Neural progenitor cell (in vitro differentiated cells): Measurements from ENCODE around the gene CABLES1. TPM values are rescaled to one million over a fixed set of nuclear protein-coding genes. Genes with fewer than 3 reads are reported as not detected.
A peak's percentile ranks its signal among the peaks of the same experiment; 100 is the strongest.

Source experiments
- DNase-seq: peaks from one replicate; pipeline ENCODE4 v3.0.0-alpha.2; 2016; ENCODE audit warnings: low spot score
- H2AFZ ChIP-seq: fragments of 200-600 bp; sonication (generic); replicated peaks from 2 replicates; pipeline ENCODE4 v1.6.1; 2016; ENCODE audit warnings: antibody characterized with exemption
- H3F3A ChIP-seq: fragments of 200-600 bp; sonication (generic); 2 replicates; pipeline ENCODE4 v1.6.1; 2016; ENCODE audit warnings: antibody characterized with exemption, low read depth
- H3K27ac ChIP-seq: fragments of 200-600 bp; sonication (generic); 2 replicates; pipeline ENCODE4 v1.5.1; 2016; ENCODE audit warnings: mild to moderate bottlenecking
- H3K27me3 ChIP-seq: fragments of 200-600 bp; sonication (generic); 2 replicates; pipeline ENCODE4 v1.6.1; 2016; ENCODE audit warnings: mild to moderate bottlenecking, moderate library complexity
- H3K36me3 ChIP-seq: fragments of 200-600 bp; sonication (generic); 2 replicates; pipeline ENCODE4 v1.5.1; 2016
- H3K4me1 ChIP-seq: fragments of 200-600 bp; sonication (generic); 2 replicates; pipeline ENCODE4 v1.6.1; 2016; ENCODE audit warnings: mixed run types
- H3K4me2 ChIP-seq: fragments of 200-600 bp; sonication (generic); 2 replicates; pipeline ENCODE4 v1.6.1; 2016
- H3K4me3 ChIP-seq: fragments of 200-600 bp; sonication (generic); 2 replicates; pipeline ENCODE4 v1.5.1; 2016
- H3K79me2 ChIP-seq: fragments of 200-600 bp; sonication (generic); 2 replicates; pipeline ENCODE4 v1.6.1; 2016; ENCODE audit warnings: low read depth
- H3K9ac ChIP-seq: fragments of 200-600 bp; sonication (generic); 2 replicates; pipeline ENCODE4 v1.6.1; 2016
- H3K9me3 ChIP-seq: fragments of 200-600 bp; sonication (generic); 2 replicates; pipeline ENCODE4 v1.5.1; 2016; ENCODE audit warnings: low read depth
- H4K20me1 ChIP-seq: fragments of 200-600 bp; sonication (generic); 2 replicates; pipeline ENCODE4 v1.6.1; 2016; ENCODE audit warnings: low read depth
- H3K27ac Mint-ChIP-seq: 3 replicates; pipeline ENCODE4 v1.8.0; 2021; ENCODE audit warnings: mixed read lengths
- H3K27me3 Mint-ChIP-seq: 2 replicates; pipeline ENCODE4 v1.8.0; 2022; ENCODE audit warnings: low read depth, mild to moderate bottlenecking, inconsistent platforms, moderate library complexity, mixed read lengths; ENCODE audit not compliant: insufficient read depth
- H3K36me3 Mint-ChIP-seq: 3 replicates; pipeline ENCODE4 v1.8.0; 2021; ENCODE audit warnings: mixed read lengths
- H3K4me1 Mint-ChIP-seq: 3 replicates; pipeline ENCODE4 v1.8.0; 2021; ENCODE audit warnings: mixed read lengths
- H3K4me3 Mint-ChIP-seq: 3 replicates; pipeline ENCODE4 v1.8.0; 2021; ENCODE audit warnings: mild to moderate bottlenecking, moderate library complexity, mixed read lengths
- H3K9me3 Mint-ChIP-seq: 3 replicates; pipeline ENCODE4 v1.8.0; 2020; ENCODE audit warnings: mixed read lengths
- CTCF ChIP-seq: fragments of 200-600 bp; sonication (generic); IDR thresholded peaks from 2 replicates; pipeline ENCODE4 v1.5.1; 2017; ENCODE audit warnings: antibody characterized with exemption, mild to moderate bottlenecking
- EZH2 ChIP-seq: fragments of 200-600 bp; sonication (generic); IDR thresholded peaks from 2 replicates; pipeline ENCODE4 v1.6.1; 2017; ENCODE audit warnings: antibody characterized with exemption, mild to moderate bottlenecking, moderate library complexity
- EZH2phosphoT487 ChIP-seq: fragments of 200-600 bp; sonication (generic); IDR thresholded peaks from 2 replicates; pipeline ENCODE4 v1.6.1; 2017; ENCODE audit warnings: antibody characterized with exemption
- total RNA-seq: library from RNA; depleted of rRNA; stranded (reverse); fragments of >200 nt; gene quantifications from 2 replicates; pipeline ENCODE4 v1.2.3, GENCODE V29; 2015; ENCODE audit warnings: low replicate concordance

CABLES1 gene
- total RNA-seq, 1 donor from 2014 or later = 2.8 TPM

- Histone ChIP-seq H2AFZ (no peak overlapping the region), H3K9ac (no peak overlapping the region), H3K4me1 (peaks cover 24% of the 10 kb centered on the region), H3F3A (peaks cover 14% of the 10 kb centered on the region), H3K79me2 (no peaks in the 10 kb centered on the region), H3K36me3 (no peaks in the 10 kb centered on the region), H3K4me2 (no peak overlapping the region), H3K27ac (no peak overlapping the region), H4K20me1 (no peaks in the 10 kb centered on the region), H3K27me3 (no peaks in the 10 kb centered on the region), H3K9me3 (no peaks in the 10 kb centered on the region), H3K4me3 (no peak overlapping the region)
- Mint-ChIP-seq H3K4me1 (peaks cover 38% of the 10 kb centered on the region), H3K27ac (no peak overlapping the region), H3K9me3 (peaks cover 4% of the 10 kb centered on the region), H3K36me3 (peaks cover 35% of the 10 kb centered on the region), H3K4me3 (no peak overlapping the region), H3K27me3 (peaks cover 2% of the 10 kb centered on the region)
- DNase-seq = no peak
- TF ChIP-seq EZH2phosphoT487 = no peak
- no peak for TF ChIP-seq EZH2
- TF ChIP-seq CTCF = no peak
These were observed 100.1 kb downstream of the CABLES1 start for GRCh38 chr18:23235336-23235735.

- H3K79me2 ChIP-seq = no peaks in the 10 kb centered on the region
- no peak overlapping the region for H3K4me2 ChIP-seq
- DNase-seq = no peak
- peaks cover 14% of the 10 kb centered on the region for H3F3A ChIP-seq
- H3K9me3 Mint-ChIP-seq = peaks cover 2% of the 10 kb centered on the region
- peaks cover 35% of the 10 kb centered on the region for H3K36me3 Mint-ChIP-seq
- H3K4me3 Mint-ChIP-seq = no peak overlapping the region
- H3K27me3 Mint-ChIP-seq = peaks cover 2% of the 10 kb centered on the region
- H3K4me1 Mint-ChIP-seq = peaks cover 41% of the 10 kb centered on the region
- no peak for TF ChIP-seq CTCF
- TF ChIP-seq EZH2 = no peak
- TF ChIP-seq EZH2phosphoT487 = no peak
- no peaks in the 10 kb centered on the region for H3K9me3 ChIP-seq
- no peaks in the 10 kb centered on the region for H3K36me3 ChIP-seq
- no peaks in the 10 kb centered on the region for H4K20me1 ChIP-seq
- H3K27ac Mint-ChIP-seq = no peak overlapping the region
- H2AFZ ChIP-seq = no peak overlapping the region
- H3K9ac ChIP-seq = no peak overlapping the region
- peaks cover 29% of the 10 kb centered on the region for H3K4me1 ChIP-seq
- no peak overlapping the region for H3K4me3 ChIP-seq
- no peaks in the 10 kb centered on the region for H3K27me3 ChIP-seq
- no peak overlapping the region for H3K27ac ChIP-seq
These were observed 100.6 kb downstream of the CABLES1 start for GRCh38 chr18:23235860-23236259.

- Histone ChIP-seq H3K4me1 (peaks cover 26% of the 10 kb centered on the region), H3K79me2 (no peaks in the 10 kb centered on the region), H3K9ac (no peak overlapping the region), H3K27me3 (no peaks in the 10 kb centered on the region), H3K27ac (no peak overlapping the region), H3K9me3 (no peaks in the 10 kb centered on the region), H3K36me3 (no peaks in the 10 kb centered on the region), H3K4me3 (no peak overlapping the region), H2AFZ (no peak overlapping the region), H3F3A (peaks cover 14% of the 10 kb centered on the region), H4K20me1 (no peaks in the 10 kb centered on the region), H3K4me2 (no peak overlapping the region)
- Mint-ChIP-seq H3K27me3 (peaks cover 2% of the 10 kb centered on the region), H3K27ac (peak overlapping the region; percentile 69), H3K4me1 (peaks cover 37% of the 10 kb centered on the region), H3K4me3 (no peak overlapping the region), H3K9me3 (peaks cover 2% of the 10 kb centered on the region), H3K36me3 (peaks cover 32% of the 10 kb centered on the region)
- DNase-seq = no peak
- TF ChIP-seq CTCF (no peak), EZH2phosphoT487 (no peak), EZH2 (no peak)
These were observed 101.7 kb downstream of the CABLES1 start for GRCh38 chr18:23236876-23237468.
